ENCODE data around the gene POU2AF2.

- TF ChIP-seq CTCF (IDR thresholded peaks at IDR 0.05) (no peak), POLR2A (IDR thresholded peaks at IDR 0.05) (no peak)
These were observed 66.6 kb downstream of the POU2AF2 start for GRCh38 chr11:111312076-111312475.

All from esophagus squamous epithelium (tissue), 4 donors.